Activated CD4-positive, alpha-beta T cell treated with anti-CD3 and anti-CD28 coated beads for 48 hours (primary cell): ENCODE results near the gene ARID2.

Experiments
- DNase-seq: peaks from one replicate; pipeline ENCODE4 v3.0.0-alpha.2; 2020

The ARID2 gene, protein sequence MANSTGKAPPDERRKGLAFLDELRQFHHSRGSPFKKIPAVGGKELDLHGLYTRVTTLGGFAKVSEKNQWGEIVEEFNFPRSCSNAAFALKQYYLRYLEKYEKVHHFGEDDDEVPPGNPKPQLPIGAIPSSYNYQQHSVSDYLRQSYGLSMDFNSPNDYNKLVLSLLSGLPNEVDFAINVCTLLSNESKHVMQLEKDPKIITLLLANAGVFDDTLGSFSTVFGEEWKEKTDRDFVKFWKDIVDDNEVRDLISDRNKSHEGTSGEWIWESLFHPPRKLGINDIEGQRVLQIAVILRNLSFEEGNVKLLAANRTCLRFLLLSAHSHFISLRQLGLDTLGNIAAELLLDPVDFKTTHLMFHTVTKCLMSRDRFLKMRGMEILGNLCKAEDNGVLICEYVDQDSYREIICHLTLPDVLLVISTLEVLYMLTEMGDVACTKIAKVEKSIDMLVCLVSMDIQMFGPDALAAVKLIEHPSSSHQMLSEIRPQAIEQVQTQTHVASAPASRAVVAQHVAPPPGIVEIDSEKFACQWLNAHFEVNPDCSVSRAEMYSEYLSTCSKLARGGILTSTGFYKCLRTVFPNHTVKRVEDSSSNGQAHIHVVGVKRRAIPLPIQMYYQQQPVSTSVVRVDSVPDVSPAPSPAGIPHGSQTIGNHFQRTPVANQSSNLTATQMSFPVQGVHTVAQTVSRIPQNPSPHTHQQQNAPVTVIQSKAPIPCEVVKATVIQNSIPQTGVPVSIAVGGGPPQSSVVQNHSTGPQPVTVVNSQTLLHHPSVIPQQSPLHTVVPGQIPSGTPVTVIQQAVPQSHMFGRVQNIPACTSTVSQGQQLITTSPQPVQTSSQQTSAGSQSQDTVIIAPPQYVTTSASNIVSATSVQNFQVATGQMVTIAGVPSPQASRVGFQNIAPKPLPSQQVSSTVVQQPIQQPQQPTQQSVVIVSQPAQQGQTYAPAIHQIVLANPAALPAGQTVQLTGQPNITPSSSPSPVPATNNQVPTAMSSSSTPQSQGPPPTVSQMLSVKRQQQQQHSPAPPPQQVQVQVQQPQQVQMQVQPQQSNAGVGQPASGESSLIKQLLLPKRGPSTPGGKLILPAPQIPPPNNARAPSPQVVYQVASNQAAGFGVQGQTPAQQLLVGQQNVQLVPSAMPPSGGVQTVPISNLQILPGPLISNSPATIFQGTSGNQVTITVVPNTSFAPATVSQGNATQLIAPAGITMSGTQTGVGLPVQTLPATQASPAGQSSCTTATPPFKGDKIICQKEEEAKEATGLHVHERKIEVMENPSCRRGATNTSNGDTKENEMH (N-terminal part only)

DNA sequence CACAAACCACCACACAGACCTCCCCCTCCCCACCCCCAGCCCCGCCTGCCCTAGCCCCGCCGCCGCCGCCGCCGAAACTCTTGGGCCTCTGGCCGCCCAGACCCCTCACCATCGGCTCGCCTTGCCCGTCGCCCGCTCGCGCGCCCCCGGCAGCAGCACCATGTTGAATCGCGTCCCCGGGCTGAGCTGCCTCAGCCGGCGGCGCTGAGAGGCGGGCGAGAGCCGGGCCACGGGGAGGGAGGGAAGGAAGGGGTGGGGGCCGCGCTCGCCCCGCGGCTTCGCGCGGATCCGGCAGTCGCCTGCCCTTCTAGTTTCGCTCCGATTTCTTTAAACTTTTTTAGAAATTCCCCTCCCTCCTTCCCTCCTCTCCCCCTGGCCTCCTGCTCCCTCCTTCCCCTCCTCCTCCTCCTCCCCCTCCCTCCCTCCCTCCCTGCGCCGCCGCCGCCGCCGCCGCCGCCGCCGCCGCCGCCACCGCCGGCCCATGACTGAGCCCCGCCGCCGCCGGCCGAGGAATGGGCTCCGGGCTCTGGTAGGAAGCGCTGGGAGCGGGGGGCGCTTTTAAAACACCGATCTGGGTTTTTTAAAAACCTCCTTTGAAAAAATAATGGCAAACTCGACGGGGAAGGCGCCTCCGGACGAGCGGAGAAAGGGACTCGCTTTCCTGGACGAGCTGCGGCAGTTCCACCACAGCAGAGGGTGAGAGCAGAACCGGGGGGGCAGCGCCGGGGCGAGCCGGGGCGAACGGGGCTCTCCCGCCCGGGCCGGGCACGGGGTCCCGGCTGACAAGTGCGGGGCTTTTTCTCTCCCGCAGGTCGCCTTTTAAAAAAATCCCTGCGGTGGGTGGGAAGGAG, at the start of gene ARID2:
ARID2 (plus strand) TSS at position 474 of the 851 bp plus-strand sequence; CDS start at position 605, 131 bp downstream.
- peak; percentile 75 for DNase-seq

- DNase-seq, result no peak
These were observed 49.1 kb upstream of the ARID2 start for GRCh38 chr12:45680362-45680761.

DNA sequence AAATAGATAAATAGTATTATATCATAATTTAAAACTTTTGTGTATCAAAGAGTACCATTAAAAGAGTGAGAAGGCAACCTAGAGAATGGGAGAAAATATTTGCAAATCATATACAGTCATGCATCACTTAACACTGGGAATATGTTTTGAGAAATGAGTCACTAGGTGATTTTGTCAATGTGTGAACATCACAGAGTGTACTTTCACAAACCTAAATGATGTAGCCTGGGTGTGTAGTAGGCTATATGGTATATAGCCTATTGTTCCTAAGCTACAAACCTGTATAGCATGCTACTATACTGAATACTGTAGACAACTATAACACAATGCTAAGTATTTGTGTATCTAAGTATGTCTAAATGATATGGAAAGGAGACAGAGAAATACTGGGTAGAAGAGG, 48.0 kb upstream of the ARID2 start:
- no peak for DNase-seq

DNA sequence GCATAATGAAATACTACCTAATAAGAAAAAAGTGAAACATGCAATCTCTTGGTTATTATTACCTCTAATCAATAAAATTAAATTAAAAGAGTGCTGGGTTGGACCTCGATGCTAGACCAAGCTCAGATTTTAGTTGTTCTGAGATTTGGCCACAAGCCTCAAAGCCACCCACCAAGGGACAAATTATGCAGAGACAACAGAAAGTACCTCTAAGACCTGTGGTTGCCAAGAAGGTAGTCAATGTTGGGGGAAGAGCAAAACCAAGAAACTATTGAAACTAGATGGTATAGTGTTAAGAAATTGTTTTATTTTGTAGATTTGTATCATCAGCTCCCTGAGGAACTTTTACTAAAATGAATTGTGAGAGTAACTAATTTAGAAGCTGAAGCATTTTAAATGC, 43.8 kb upstream of the ARID2 start:
- DNase-seq, result no peak

GRCh38 chr12:45687081-45688015, 42.2 kb upstream of the ARID2 start:
- DNase-seq, result peak; percentile 5

DNA sequence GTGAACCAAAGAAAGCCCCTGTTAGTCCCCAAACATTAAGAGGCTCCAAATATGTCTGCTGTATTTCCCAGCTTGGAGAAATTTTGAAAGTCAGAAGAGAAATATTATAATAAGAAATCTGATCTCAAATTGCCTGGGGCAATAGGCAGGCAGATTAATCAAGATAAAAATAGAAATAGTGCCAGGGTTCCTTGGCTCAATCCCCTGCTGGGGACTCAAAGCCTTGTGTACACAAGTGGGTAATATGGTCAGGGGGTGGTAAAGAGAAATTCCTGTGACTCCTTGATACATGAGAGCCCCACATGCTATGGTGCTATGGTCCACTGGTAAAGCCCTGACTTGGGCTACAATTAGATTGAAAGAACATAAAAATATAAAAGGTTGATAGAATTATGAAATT, 41.3 kb upstream of the ARID2 start:
- no peak for DNase-seq

- no peak for DNase-seq
These were observed 34.5 kb upstream of the ARID2 start for GRCh38 chr12:45695035-45695434.

DNA sequence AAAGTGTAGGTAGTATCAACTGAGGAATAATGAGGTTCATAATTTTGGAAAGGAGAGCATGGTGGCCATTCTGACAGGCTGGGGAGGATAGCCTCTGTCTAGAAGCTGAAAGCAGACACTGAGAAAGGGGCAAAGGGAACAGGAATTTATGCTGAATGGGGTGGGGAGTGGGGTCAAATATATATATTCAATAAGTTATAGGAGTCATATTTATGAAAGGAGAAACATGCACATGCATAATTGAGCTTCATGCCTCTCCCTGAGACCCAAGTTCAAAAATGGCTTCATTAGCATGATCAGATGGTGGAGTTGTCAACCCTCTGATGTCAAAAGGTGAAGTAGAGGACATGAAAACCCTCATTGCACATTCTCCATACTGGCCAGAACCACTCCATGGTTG, 33.9 kb upstream of the ARID2 start:
- no peak for DNase-seq

DNA sequence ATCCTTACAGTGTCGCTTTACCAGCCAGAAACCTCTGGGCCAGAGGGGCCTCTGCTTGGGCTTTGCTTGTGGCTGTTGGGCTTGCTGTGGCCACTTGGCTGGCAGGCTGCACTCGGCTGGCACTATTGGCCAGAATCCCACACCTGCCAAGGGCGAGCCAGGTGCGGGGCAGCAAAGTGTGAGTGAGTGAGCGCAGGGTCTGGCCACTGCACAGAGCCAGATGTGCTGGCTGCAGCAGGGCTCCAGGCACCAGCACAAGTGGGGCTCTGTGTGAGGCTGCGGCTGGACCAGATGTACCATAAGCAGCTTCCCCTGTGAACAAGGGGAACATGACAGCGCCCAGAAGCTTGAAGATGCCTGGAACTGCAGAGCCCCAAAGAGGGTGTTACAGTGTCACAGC, 33.5 kb upstream of the ARID2 start:
- no peak for DNase-seq

GRCh38 chr12:45697371-45697770, 32.1 kb upstream of the ARID2 start:
- DNase-seq, result no peak

- no peak for DNase-seq
These were observed 28.2 kb upstream of the ARID2 start for GRCh38 chr12:45701296-45701695.

DNA sequence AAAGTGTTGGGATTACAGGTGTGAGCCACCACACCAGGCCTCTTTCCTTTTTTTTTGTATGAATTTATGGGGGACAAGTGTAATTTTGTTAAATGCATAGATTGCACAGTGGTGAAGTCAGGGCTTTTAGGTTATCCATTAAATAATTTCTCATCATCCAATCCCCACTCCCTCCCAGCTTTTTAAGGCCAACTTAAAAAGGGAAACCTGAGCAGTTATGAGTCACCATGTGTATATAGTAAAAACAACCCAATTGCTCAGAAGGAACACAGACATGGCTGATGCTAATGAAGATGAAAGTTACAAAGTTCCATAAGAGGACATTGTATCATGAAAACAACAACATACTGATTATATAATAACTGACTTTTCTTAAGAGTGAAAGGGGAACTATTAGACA, 25.6 kb upstream of the ARID2 start:
- no peak for DNase-seq

GRCh38 chr12:45704968-45705367, 24.5 kb upstream of the ARID2 start:
- DNase-seq, result no peak

GRCh38 chr12:45705404-45705803, 24.1 kb upstream of the ARID2 start:
- DNase-seq, result no peak

- no peak for DNase-seq
These were observed 22.2 kb upstream of the ARID2 start for GRCh38 chr12:45707241-45707857.

- no peak for DNase-seq
These were observed 21.1 kb upstream of the ARID2 start for GRCh38 chr12:45708363-45708762.

- DNase-seq, result no peak
These were observed 20.6 kb upstream of the ARID2 start for GRCh38 chr12:45708901-45709300.

DNA sequence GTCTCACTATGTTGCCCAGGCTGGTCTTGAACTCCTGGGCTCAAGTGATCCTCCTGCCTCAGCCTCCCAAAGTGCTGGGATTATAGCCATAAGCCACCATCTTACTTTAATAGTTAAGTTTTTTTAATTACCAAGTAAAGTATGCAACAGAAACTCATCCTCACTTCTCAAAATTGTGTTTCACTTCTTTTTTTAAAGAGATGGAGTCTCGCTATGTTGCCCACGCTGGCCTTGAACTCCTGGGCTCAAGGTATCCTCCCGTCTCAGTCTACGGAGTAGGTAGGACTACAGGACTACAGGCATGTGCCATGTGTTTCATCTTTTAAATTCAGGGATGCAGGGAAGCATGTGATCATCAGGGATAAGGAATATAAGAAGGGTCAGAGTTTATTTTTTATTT, 17.2 kb upstream of the ARID2 start:
- no peak for DNase-seq

DNA sequence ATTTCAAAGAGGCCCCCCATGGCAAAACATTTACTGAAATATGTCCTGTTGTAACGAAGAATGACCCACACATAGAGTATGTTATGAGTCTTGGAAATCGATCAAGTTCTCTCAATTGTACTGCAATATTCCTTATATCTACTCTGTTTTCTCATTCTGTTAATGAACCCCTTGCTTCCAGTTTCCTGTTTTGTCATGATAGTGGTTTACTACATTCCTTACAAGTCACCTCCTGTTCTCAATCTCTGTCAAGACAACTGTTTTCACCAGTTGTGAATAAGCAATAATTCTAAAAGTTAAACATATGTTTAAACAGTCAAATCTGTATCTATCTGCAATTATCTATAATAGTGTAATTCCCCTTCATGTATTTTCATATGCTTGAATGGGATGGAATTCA, 16.4 kb upstream of the ARID2 start:
- DNase-seq, result no peak

- no peak for DNase-seq
These were observed 11.2 kb upstream of the ARID2 start for GRCh38 chr12:45718306-45718705.

- no peak for DNase-seq
These were observed 9.4 kb upstream of the ARID2 start for GRCh38 chr12:45720069-45720468.
